HepG2 (cell line): Measurements from ENCODE around the gene GRIFIN. TPM values are rescaled to one million over a fixed set of nuclear protein-coding genes. Genes with fewer than 3 reads are reported as not detected.

Source experiments
- BHLHE40 ChIP-seq: IDR thresholded peaks from 2 replicates; pipeline ENCODE4 v1.6.1; 2011; ENCODE audit warnings: low read length, improper control_type of control experiment
- DNMT1 ChIP-seq: sonication (generic); formaldehyde crosslinking; IDR thresholded peaks from 2 replicates; pipeline ENCODE4 v1.5.1; 2020; ENCODE audit warnings: mild to moderate bottlenecking, missing genetic modification reagents
- DZIP1 ChIP-seq: sonication (generic); formaldehyde crosslinking; IDR thresholded peaks from 2 replicates; pipeline ENCODE4 v1.5.0; 2020; ENCODE audit warnings: mild to moderate bottlenecking, missing genetic modification reagents
- FOXP4 ChIP-seq: sonication (generic); formaldehyde crosslinking; IDR thresholded peaks from 2 replicates; pipeline ENCODE4 v1.4.0; 2020; ENCODE audit warnings: missing genetic modification reagents
- ISX ChIP-seq: sonication (generic); formaldehyde crosslinking; conservative IDR thresholded peaks from 2 replicates; pipeline ENCODE4 v1.5.0; 2020; ENCODE audit warnings: missing genetic modification reagents
- NFRKB ChIP-seq: fragments of 450-650 bp; IDR thresholded peaks from 2 replicates; pipeline ENCODE4 v1.6.1; 2017
- PCBP2 ChIP-seq: fragments of 200-400 bp; formaldehyde crosslinking; optimal IDR thresholded peaks from 2 replicates; pipeline ENCODE3; 2018; ENCODE audit warnings: low read length, low read depth; ENCODE audit not compliant: poor library complexity, severe bottlenecking
- RFX3 ChIP-seq: IDR thresholded peaks from 2 replicates; pipeline ENCODE4 v1.6.1; 2016; ENCODE audit warnings: missing biosample characterization, missing genetic modification reagents
- SRF ChIP-seq: IDR thresholded peaks from 2 replicates; pipeline ENCODE4 v1.6.1; 2011; ENCODE audit warnings: mild to moderate bottlenecking, low read depth, low read length, moderate library complexity
- TERF1 ChIP-seq: sonication (generic); formaldehyde crosslinking; IDR thresholded peaks from 2 replicates; pipeline ENCODE4 v1.8.0; 2022; ENCODE audit warnings: mild to moderate bottlenecking, missing genetic modification reagents, moderate library complexity
- TP53 ChIP-seq: sonication (generic); formaldehyde crosslinking; conservative IDR thresholded peaks from 2 replicates; pipeline ENCODE4 v1.4.0; 2020; ENCODE audit warnings: missing genetic modification reagents
- ZFP36L2 ChIP-seq: sonication (generic); formaldehyde crosslinking; IDR thresholded peaks from 2 replicates; pipeline ENCODE4 v1.4.0; 2020; ENCODE audit warnings: missing genetic modification reagents
- ZNF256 ChIP-seq: sonication (generic); formaldehyde crosslinking; conservative IDR thresholded peaks from 2 replicates; pipeline ENCODE4 v1.4.0; 2020; ENCODE audit warnings: missing genetic modification reagents
- ZNF34 ChIP-seq: sonication (generic); formaldehyde crosslinking; IDR thresholded peaks from 2 replicates; pipeline ENCODE4 v1.4.0; 2020; ENCODE audit warnings: mild to moderate bottlenecking, missing genetic modification reagents, borderline replicate concordance
- ZNF350 ChIP-seq: sonication (generic); formaldehyde crosslinking; IDR thresholded peaks from 2 replicates; pipeline ENCODE4 v1.4.0; 2020; ENCODE audit warnings: mild to moderate bottlenecking, low read depth, missing genetic modification reagents, borderline replicate concordance
- ZSCAN21 ChIP-seq: sonication (generic); formaldehyde crosslinking; IDR thresholded peaks from 2 replicates; pipeline ENCODE4 v1.8.0; 2022; ENCODE audit warnings: mild to moderate bottlenecking, missing genetic modification reagents, moderate library complexity, borderline replicate concordance
- polyA plus RNA-seq, 8 experiments: library from polyadenylated mRNA; depleted of rRNA in 3 of 8; stranded (reverse) in 7 of 8; unstranded in 1 of 8; fragments of >200 nt; fragmentation: Illumina TruSeq in 4 of 8; extraction: Trizol in 4 of 8; gene quantifications; 2 replicates each; pipeline versions ENCODE4 v1.2.1 to v1.2.3, GENCODE V29; 2011 to 2016; ENCODE audit warnings: low read depth in 4 of 8, missing spikeins in 1 of 8, mixed read lengths in 1 of 8; ENCODE audit not compliant: insufficient read depth in 1 of 8
- total RNA-seq, 5 experiments: library from RNA; depleted of rRNA; stranded (reverse); fragments of >200 nt; fragmentation: Illumina TruSeq; extraction: Trizol; gene quantifications; 2 replicates each; pipeline ENCODE4 v1.2.3, GENCODE V29; 2016; ENCODE audit warnings: low read depth in 1 of 5
- TF ChIP-seq, protein P1 (sequence below): sonication (generic); formaldehyde crosslinking; IDR thresholded peaks from 2 replicates; pipeline ENCODE4 v1.5.1; 2020; ENCODE audit warnings: mild to moderate bottlenecking, moderate library complexity, missing genetic modification reagents
- TF ChIP-seq, protein P2 (sequence below): sonication (generic); formaldehyde crosslinking; IDR thresholded peaks from 2 replicates; pipeline ENCODE4 v1.5.1; 2020; ENCODE audit warnings: missing genetic modification reagents, mild to moderate bottlenecking, borderline replicate concordance

The GRIFIN gene
- total and polyA plus RNA-seq, 2 of the 13 experiments (the other 11 are each of a cell fraction or from before 2014, with no cell fraction given) = not detected

DNA sequence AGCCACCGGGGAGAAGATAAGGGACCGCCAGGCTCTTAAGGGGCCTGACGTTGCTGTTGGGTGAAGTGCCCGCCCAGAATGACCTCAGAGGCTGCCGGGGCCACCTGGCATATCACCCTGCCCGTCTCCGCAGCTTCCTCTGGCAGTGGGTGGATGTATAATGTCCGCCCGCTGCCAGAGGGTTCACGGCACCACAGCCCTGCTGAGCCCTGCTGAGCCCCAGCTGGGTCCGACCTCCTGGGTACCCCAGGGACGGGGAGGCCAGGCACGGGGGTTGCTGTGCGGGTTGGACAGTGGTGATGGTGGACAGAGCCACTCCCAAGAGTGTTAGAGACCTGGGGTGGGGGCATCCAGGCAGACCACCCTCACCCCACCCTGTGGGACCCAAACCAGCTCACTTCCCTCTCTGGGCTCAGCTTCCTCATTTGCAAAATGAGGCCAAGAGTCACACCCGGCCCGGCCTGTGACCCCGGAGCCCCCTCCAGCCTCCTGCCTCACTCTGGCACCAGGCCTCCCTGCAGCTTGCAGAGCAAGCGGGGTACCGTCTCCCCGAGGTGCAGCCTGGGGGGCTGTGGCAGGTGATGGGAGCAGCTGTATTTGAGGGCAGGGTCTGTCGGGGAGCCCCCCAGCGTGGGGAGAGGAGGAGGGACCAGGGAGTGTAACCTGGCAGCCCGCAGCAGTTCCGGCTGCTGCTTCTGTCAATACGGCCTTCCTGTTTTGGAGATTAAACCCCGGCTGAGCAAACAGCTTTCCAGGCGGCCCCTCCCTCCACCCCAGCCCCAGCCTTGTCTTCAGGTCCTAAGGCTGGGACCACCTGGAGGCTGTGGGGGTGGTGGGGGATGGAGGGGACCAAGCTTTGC lies 34.9 kb upstream of the GRIFIN start (continued):
- TF ChIP-seq, protein P1, sequence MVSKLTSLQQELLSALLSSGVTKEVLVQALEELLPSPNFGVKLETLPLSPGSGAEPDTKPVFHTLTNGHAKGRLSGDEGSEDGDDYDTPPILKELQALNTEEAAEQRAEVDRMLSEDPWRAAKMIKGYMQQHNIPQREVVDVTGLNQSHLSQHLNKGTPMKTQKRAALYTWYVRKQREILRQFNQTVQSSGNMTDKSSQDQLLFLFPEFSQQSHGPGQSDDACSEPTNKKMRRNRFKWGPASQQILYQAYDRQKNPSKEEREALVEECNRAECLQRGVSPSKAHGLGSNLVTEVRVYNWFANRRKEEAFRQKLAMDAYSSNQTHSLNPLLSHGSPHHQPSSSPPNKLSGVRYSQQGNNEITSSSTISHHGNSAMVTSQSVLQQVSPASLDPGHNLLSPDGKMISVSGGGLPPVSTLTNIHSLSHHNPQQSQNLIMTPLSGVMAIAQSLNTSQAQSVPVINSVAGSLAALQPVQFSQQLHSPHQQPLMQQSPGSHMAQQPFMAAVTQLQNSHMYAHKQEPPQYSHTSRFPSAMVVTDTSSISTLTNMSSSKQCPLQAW (CRISPR knock-in tag) = no peak; the same call in 1 of the 2 replicates
- TF ChIP-seq, protein P2, sequence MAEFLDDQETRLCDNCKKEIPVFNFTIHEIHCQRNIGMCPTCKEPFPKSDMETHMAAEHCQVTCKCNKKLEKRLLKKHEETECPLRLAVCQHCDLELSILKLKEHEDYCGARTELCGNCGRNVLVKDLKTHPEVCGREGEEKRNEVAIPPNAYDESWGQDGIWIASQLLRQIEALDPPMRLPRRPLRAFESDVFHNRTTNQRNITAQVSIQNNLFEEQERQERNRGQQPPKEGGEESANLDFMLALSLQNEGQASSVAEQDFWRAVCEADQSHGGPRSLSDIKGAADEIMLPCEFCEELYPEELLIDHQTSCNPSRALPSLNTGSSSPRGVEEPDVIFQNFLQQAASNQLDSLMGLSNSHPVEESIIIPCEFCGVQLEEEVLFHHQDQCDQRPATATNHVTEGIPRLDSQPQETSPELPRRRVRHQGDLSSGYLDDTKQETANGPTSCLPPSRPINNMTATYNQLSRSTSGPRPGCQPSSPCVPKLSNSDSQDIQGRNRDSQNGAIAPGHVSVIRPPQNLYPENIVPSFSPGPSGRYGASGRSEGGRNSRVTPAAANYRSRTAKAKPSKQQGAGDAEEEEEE (CRISPR knock-in tag) = no peak
- TF ChIP-seq TERF1 = no peak
- no peak for TF ChIP-seq ZFP36L2 (CRISPR knock-in tag)
- TF ChIP-seq TP53 (CRISPR knock-in tag) = no peak
- TF ChIP-seq BHLHE40 = no peak
- no peak for TF ChIP-seq NFRKB
- no peak for TF ChIP-seq ZNF34
- no peak for TF ChIP-seq DNMT1 (CRISPR knock-in tag)
- no peak for TF ChIP-seq PCBP2
- TF ChIP-seq ZNF256 (CRISPR knock-in tag) = no peak
- TF ChIP-seq ZNF350 = no peak
- TF ChIP-seq ZSCAN21 (CRISPR knock-in tag) = no peak; the same call in 1 of the 2 replicates
- no peak for TF ChIP-seq RFX3 (CRISPR knock-in tag)
- no peak for TF ChIP-seq SRF
- TF ChIP-seq DZIP1 (CRISPR knock-in tag) = no peak
- peak; percentile 86 for TF ChIP-seq FOXP4 (CRISPR knock-in tag)
- TF ChIP-seq ISX (CRISPR knock-in tag) = no peak
